Measurements from ENCODE around the gene ARL3.

ARL3 gene

GRCh38 chr10:102628451-102628911 is 85.7 kb downstream of the ARL3 start:
- peak; percentile 50 for ATAC-seq
- TF ChIP-seq OSR1 (CRISPR knock-in tag; IDR thresholded peaks at IDR 0.05) (no peak), ZNF8 (CRISPR knock-in tag; IDR thresholded peaks at IDR 0.05) (0 out of 2 replicates have a peak, but pooled peaks have one; percentile 2)

- ATAC-seq = peak; percentile 28
- 0 out of 2 replicates have a peak, but pooled peaks have one; percentile 7 for TF ChIP-seq ISL1 (CRISPR knock-in tag; IDR thresholded peaks at IDR 0.05)
- peak; percentile 22; the same call in 1 of the 2 replicates for TF ChIP-seq CSDC2 (CRISPR knock-in tag; IDR thresholded peaks at IDR 0.05)
- TF ChIP-seq ZNF565 (CRISPR knock-in tag; conservative IDR thresholded peaks at IDR 0.05; ENCODE audit: low read depth) = no peak
These were observed 86.4 kb downstream of the ARL3 start for GRCh38 chr10:102627736-102628293.

GRCh38 chr10:102627291-102627735 is 86.9 kb downstream of the ARL3 start:
- ATAC-seq = no peak
- TF ChIP-seq ISL1 (CRISPR knock-in tag; IDR thresholded peaks at IDR 0.05) (no peak), PATZ1 (CRISPR knock-in tag; IDR thresholded peaks at IDR 0.05; ENCODE audit: borderline replicate concordance) (no peak), POU6F1 (CRISPR knock-in tag; IDR thresholded peaks at IDR 0.05; ENCODE audit: borderline replicate concordance, low read depth) (no peak), ZNF8 (CRISPR knock-in tag; IDR thresholded peaks at IDR 0.05) (no peak), ARNTL (CRISPR knock-in tag; IDR thresholded peaks at IDR 0.05; ENCODE audit: borderline replicate concordance, low read depth) (no peak), ZC3H10 (CRISPR knock-in tag; IDR thresholded peaks at IDR 0.05) (no peak), TOX (CRISPR knock-in tag; IDR thresholded peaks at IDR 0.05; ENCODE audit: borderline replicate concordance) (no peak), ESRRG (CRISPR knock-in tag; IDR thresholded peaks at IDR 0.05) (no peak), CSRNP3 (CRISPR knock-in tag; IDR thresholded peaks at IDR 0.05) (no peak), TSHZ2 (CRISPR knock-in tag; IDR thresholded peaks at IDR 0.05) (no peak), ZNF565 (CRISPR knock-in tag; conservative IDR thresholded peaks at IDR 0.05; ENCODE audit: low read depth) (no peak), ZFP30 (CRISPR knock-in tag; IDR thresholded peaks at IDR 0.05) (no peak), GLIS3 (CRISPR knock-in tag; IDR thresholded peaks at IDR 0.05) (no peak), CREB5 (CRISPR knock-in tag; IDR thresholded peaks at IDR 0.05; ENCODE audit: low read depth) (no peak), SNAI2 (CRISPR knock-in tag; IDR thresholded peaks at IDR 0.05) (no peak), ZFP3 (CRISPR knock-in tag; IDR thresholded peaks at IDR 0.05) (no peak), CSDC2 (CRISPR knock-in tag; IDR thresholded peaks at IDR 0.05) (no peak)

Measured in SK-N-SH treated with all-trans-retinoic acid at 6 μM for 48 hours (cell line).